Liver (tissue), 9 donors: ENCODE data around the gene HVCN1. TPM values are rescaled to one million over a fixed set of nuclear protein-coding genes. Genes with fewer than 3 reads are reported as not detected.
"Not testable (repeated sequence)": the region's sequence is repeated elsewhere in the genome, so short reads cannot be mapped to it uniquely, and the experiment has no call there.

Experiments
- DNase-seq: peaks from one replicate; pipeline ENCODE4 v3.0.0-alpha.2; 2017; ENCODE audit warnings: low spot score
- H3K27ac ChIP-seq, 2 donors: one replicate each; pipeline ENCODE4 v1.7.0; 2013; ENCODE audit warnings: inconsistent platforms in 2 of 2, low read length in 2 of 2, control low read depth in 1 of 2, low read depth in 1 of 2, mild to moderate bottlenecking in 1 of 2
- H3K27me3 ChIP-seq, 4 donors: one replicate each; pipeline versions ENCODE4 v1.6.1 to v1.7.0; 2013; ENCODE audit warnings: low read length in 3 of 4, inconsistent platforms in 1 of 4, mild to moderate bottlenecking in 1 of 4, moderate library complexity in 1 of 4; ENCODE audit not compliant: control insufficient read depth in 4 of 4, insufficient read depth in 4 of 4
- H3K36me3 ChIP-seq, 4 donors: one replicate each; pipeline versions ENCODE4 v1.6.1 to v1.7.0; 2013; ENCODE audit warnings: low read length in 3 of 4, mild to moderate bottlenecking in 3 of 4, low read depth in 1 of 4, moderate library complexity in 1 of 4; ENCODE audit not compliant: control insufficient read depth in 4 of 4, insufficient read depth in 3 of 4
- H3K4me1 ChIP-seq, 4 donors: one replicate each; pipeline versions ENCODE4 v1.6.1 to v1.7.0; 2013; ENCODE audit warnings: low read length in 3 of 4, mild to moderate bottlenecking in 3 of 4, moderate library complexity in 1 of 4; ENCODE audit not compliant: control insufficient read depth in 4 of 4, insufficient read depth in 4 of 4
- H3K4me3 ChIP-seq, 3 donors: one replicate each; pipeline versions ENCODE4 v1.6.1 to v1.7.0; 2013; ENCODE audit warnings: low read length in 3 of 3, control low read depth in 1 of 3, low read depth in 1 of 3, mild to moderate bottlenecking in 1 of 3
- H3K9ac ChIP-seq, 2 donors: one replicate each; pipeline ENCODE4 v1.7.0; 2013; ENCODE audit warnings: low read length in 2 of 2, mild to moderate bottlenecking in 2 of 2, moderate library complexity in 2 of 2, control low read depth in 1 of 2, low read depth in 1 of 2
- H3K9me3 ChIP-seq, 4 donors: one replicate each; pipeline versions ENCODE4 v1.6.1 to v1.7.0; 2013; ENCODE audit warnings: low read length in 3 of 4; ENCODE audit not compliant: control insufficient read depth in 4 of 4
- CTCF ChIP-seq: fragments of 150-350 bp; IDR thresholded peaks from 2 replicates; pipeline ENCODE4 v1.5.1; 2017; ENCODE audit warnings: improper control_type of control experiment, low read depth, low read length; ENCODE audit not compliant: missing input control
- EGR1 ChIP-seq, 2 donors: IDR thresholded peaks; 2 replicates each; pipeline ENCODE4 v1.6.1; 2016 to 2018; ENCODE audit warnings: antibody characterized with exemption in 2 of 2, low read depth in 2 of 2
- FOXA1 ChIP-seq: IDR thresholded peaks from 2 replicates; pipeline ENCODE4 v1.6.1; 2016; ENCODE audit warnings: antibody characterized with exemption
- FOXA2 ChIP-seq: IDR thresholded peaks from 2 replicates; pipeline ENCODE4 v1.6.1; 2016; ENCODE audit warnings: antibody characterized with exemption
- GABPA ChIP-seq, 2 donors: IDR thresholded peaks in 1 of 2; conservative IDR thresholded peaks in 1 of 2; 2 replicates each; pipeline ENCODE4 v1.6.1; 2016; ENCODE audit warnings: antibody characterized with exemption in 2 of 2, mild to moderate bottlenecking in 1 of 2, moderate library complexity in 1 of 2
- HNF4A ChIP-seq, 2 donors: conservative IDR thresholded peaks; 2 replicates each; pipeline ENCODE4 v1.6.1; 2016; ENCODE audit warnings: antibody characterized with exemption in 2 of 2, mild to moderate bottlenecking in 2 of 2
- HNF4G ChIP-seq: IDR thresholded peaks from 2 replicates; pipeline ENCODE4 v1.6.1; 2016; ENCODE audit warnings: antibody characterized with exemption
- JUND ChIP-seq, 2 donors: IDR thresholded peaks; 2 replicates each; pipeline ENCODE4 v1.6.1; 2016; ENCODE audit warnings: antibody characterized with exemption in 2 of 2
- NR2F2 ChIP-seq: IDR thresholded peaks from 2 replicates; pipeline ENCODE4 v1.6.1; 2016; ENCODE audit warnings: antibody characterized with exemption
- RAD21 ChIP-seq, 2 donors: IDR thresholded peaks; 2 replicates each; pipeline ENCODE4 v1.6.1; 2016; ENCODE audit warnings: antibody characterized with exemption in 2 of 2, mild to moderate bottlenecking in 2 of 2
- REST ChIP-seq: IDR thresholded peaks from 2 replicates; pipeline ENCODE4 v1.6.1; 2016; ENCODE audit warnings: antibody characterized with exemption, mild to moderate bottlenecking
- RXRA ChIP-seq, 2 donors: IDR thresholded peaks; 2 replicates each; pipeline ENCODE4 v1.6.1; 2017 to 2018; ENCODE audit warnings: antibody characterized with exemption in 2 of 2, mild to moderate bottlenecking in 1 of 2
- SP1 ChIP-seq: IDR thresholded peaks from 2 replicates; pipeline ENCODE4 v1.6.1; 2018; ENCODE audit warnings: antibody characterized with exemption, mild to moderate bottlenecking
- TAF1 ChIP-seq: conservative IDR thresholded peaks from 2 replicates; pipeline ENCODE4 v1.6.1; 2016; ENCODE audit warnings: antibody characterized with exemption, mild to moderate bottlenecking
- YY1 ChIP-seq: IDR thresholded peaks from 2 replicates; pipeline ENCODE4 v1.6.1; 2016; ENCODE audit warnings: antibody characterized with exemption, mild to moderate bottlenecking
- WGBS: extraction: QIAGEN DNeasy Blood & Tissue Kit; methylation state at CpG from one replicate; pipeline ENCODE4 v1.1.7; 2013; 5-methylcytosine and 5-hydroxymethylcytosine counted together
- polyA plus RNA-seq, 2 donors: library from polyadenylated mRNA; stranded (reverse) in 1 of 2; unstranded in 1 of 2; fragments of 200-250 nt in 1 of 2; fragments of >200 nt in 1 of 2; fragmentation: Nextera tagmentation in 1 of 2; extraction: Ambion mirVana in 1 of 2; gene quantifications; one replicate each; pipeline versions ENCODE4 v1.2.1 to v1.2.3, GENCODE V29; 2013 to 2015
- total RNA-seq, 2 donors: library from RNA; depleted of rRNA; stranded (reverse); fragments of >200 nt; gene quantifications; one replicate each; pipeline ENCODE4 v1.2.3, GENCODE V29; 2014
- TF ChIP-seq, protein P1 (sequence below): IDR thresholded peaks from 2 replicates; pipeline ENCODE4 v1.6.1; 2016; ENCODE audit warnings: antibody characterized with exemption
- TF ChIP-seq, protein P2 (sequence below): IDR thresholded peaks from 2 replicates; pipeline ENCODE4 v1.6.1; 2016; ENCODE audit warnings: antibody characterized with exemption
- TF ChIP-seq, protein P3 (sequence below): IDR thresholded peaks from 2 replicates; pipeline ENCODE4 v1.6.1; 2016; ENCODE audit warnings: antibody characterized with exemption
- donor health status: healthy.
- donor health status: healthy.
- donor health status: healthy.
- donor health status: healthy.
- donor health status: healthy.

HVCN1 gene
- total and polyA plus RNA-seq, 4 donors = 1.8 to 5.4 (median 2.5) TPM

GRCh38 chr12:110725267-110725666, 36.4 kb upstream of the HVCN1 start:
- Histone ChIP-seq H3K9ac (no peak overlapping the region), H3K4me3 (no peak overlapping the region), H3K27ac (no peak overlapping the region), H3K9me3 (no peaks in the 10 kb centered on the region), H3K36me3 (peaks cover 7 to 73% (median 58%) of the 10 kb centered on the region in 4 donors), H3K27me3 (no peaks in the 10 kb centered on the region), H3K4me1 (peaks cover 0 to 8% (median 5%) of the 10 kb centered on the region in 4 donors)
- TF ChIP-seq EGR1 (IDR thresholded peaks at IDR 0.05; ENCODE audit: low read depth in 2 of 2) (no peak), FOXA2 (no peak), JUND (IDR thresholded peaks at IDR 0.05) (no peak), FOXA1 (no peak), HNF4G (no peak), HNF4A (conservative IDR thresholded peaks at IDR 0.05) (no peak), GABPA (IDR thresholded peaks at IDR 0.05 in 1 of 2, conservative IDR thresholded peaks at IDR 0.05 in 1 of 2) (no peak), TAF1 (no peak), RAD21 (IDR thresholded peaks at IDR 0.05) (no peak), YY1 (no peak), NR2F2 (no peak), CTCF (no peak), RXRA (IDR thresholded peaks at IDR 0.05) (no peak), SP1 (no peak), REST (no peak)
- TF ChIP-seq, protein P1, sequence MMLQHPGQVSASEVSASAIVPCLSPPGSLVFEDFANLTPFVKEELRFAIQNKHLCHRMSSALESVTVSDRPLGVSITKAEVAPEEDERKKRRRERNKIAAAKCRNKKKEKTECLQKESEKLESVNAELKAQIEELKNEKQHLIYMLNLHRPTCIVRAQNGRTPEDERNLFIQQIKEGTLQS = no peak
- TF ChIP-seq, protein P2, sequence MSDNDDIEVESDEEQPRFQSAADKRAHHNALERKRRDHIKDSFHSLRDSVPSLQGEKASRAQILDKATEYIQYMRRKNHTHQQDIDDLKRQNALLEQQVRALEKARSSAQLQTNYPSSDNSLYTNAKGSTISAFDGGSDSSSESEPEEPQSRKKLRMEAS = no peak
- TF ChIP-seq, protein P3, sequence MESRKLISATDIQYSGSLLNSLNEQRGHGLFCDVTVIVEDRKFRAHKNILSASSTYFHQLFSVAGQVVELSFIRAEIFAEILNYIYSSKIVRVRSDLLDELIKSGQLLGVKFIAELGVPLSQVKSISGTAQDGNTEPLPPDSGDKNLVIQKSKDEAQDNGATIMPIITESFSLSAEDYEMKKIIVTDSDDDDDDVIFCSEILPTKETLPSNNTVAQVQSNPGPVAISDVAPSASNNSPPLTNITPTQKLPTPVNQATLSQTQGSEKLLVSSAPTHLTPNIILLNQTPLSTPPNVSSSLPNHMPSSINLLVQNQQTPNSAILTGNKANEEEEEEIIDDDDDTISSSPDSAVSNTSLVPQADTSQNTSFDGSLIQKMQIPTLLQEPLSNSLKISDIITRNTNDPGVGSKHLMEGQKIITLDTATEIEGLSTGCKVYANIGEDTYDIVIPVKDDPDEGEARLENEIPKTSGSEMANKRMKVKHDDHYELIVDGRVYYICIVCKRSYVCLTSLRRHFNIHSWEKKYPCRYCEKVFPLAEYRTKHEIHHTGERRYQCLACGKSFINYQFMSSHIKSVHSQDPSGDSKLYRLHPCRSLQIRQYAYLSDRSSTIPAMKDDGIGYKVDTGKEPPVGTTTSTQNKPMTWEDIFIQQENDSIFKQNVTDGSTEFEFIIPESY = no peak
- 90% methylated on average over 4 of the region's 4 CpGs for WGBS
- DNase-seq = no peak

DNA sequence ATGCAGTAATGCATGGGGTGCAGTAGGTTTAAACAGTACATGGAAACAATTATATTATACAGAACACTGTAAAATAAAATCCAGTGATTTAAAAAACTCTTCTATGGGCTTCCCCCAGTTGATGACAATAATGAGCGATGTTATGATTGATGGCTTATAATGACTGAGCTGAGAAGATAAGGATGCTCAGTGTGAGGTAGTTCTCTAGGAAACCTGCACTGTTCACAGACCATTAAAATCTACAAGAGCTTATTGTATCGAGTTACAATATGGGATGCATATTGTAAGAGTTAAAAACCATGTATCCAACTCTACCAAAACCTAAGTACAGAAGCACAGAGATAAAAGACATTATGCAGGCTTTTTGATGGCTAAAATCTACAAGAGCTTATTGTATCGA, 34.0 kb upstream of the HVCN1 start:
- not testable (repeated sequence) for H3K27me3 ChIP-seq, DNase-seq, H3K9ac ChIP-seq, H3K4me1 ChIP-seq, H3K9me3 ChIP-seq, H3K4me3 ChIP-seq, H3K27ac ChIP-seq
- peaks cover 9 to 82% (median 65%) of the 10 kb centered on the region in 4 donors for H3K36me3 ChIP-seq
- WGBS = 96% methylated on average over 3 of the region's 3 CpGs
